Panc1 (cell line): ENCODE measurements around the gene EDC3. TPM values are rescaled to one million over a fixed set of nuclear protein-coding genes. Genes with fewer than 3 reads are reported as not detected.
A peak's percentile ranks its signal among the peaks of the same experiment; 100 is the strongest.

Experiments used
- ATAC-seq: fragments of 200-7000 bp; cut with Tn5 transposase; 2 replicates; pipeline ENCODE4 v1.9.1; 2020; ENCODE audit warnings: mild to moderate bottlenecking, moderate library complexity
- BruUV-seq: library from RNA; stranded (reverse); fragments of 400-500 nt; replicated peaks from 2 replicates; lab custom pipeline; 2021; lab: Mats Ljungman, UMichigan
- CTCF ChIA-PET: fragments of 300-600 bp; sonication (Branson Sonifier 250); formaldehyde crosslinking; loops from one replicate; lab custom pipeline; 2022; ENCODE audit warnings: antibody characterized with exemption; lab: Charles Lee
- POLR2A ChIA-PET: fragments of 300-600 bp; sonication (Branson Sonifier 250); formaldehyde crosslinking; loops from one replicate; lab custom pipeline; 2022; ENCODE audit warnings: antibody characterized with exemption; lab: Charles Lee
- DNase-seq: peaks from one replicate; pipeline ENCODE4 v3.0.0-alpha.2; 2010; ENCODE audit warnings: low read depth, low spot score
- H3K27ac ChIP-seq: 2 replicates; pipeline ENCODE4 v1.5.1; 2011; ENCODE audit warnings: mild to moderate bottlenecking, low read length, inconsistent platforms
- H3K27me3 ChIP-seq: fragments of 200-500 bp; sonication (Bioruptor generic); 2 replicates; pipeline ENCODE4 v1.6.0; 2014; ENCODE audit warnings: low read length, inconsistent platforms; ENCODE audit not compliant: control insufficient read depth, insufficient read depth
- H3K36me3 ChIP-seq: fragments of 200-500 bp; sonication (Bioruptor generic); 2 replicates; pipeline ENCODE4 v1.5.1; 2014; ENCODE audit warnings: inconsistent platforms, mild to moderate bottlenecking, low read length, moderate library complexity; ENCODE audit not compliant: control insufficient read depth, insufficient read depth
- H3K4me1 ChIP-seq: 2 replicates; pipeline ENCODE4 v1.5.1; 2011; ENCODE audit warnings: inconsistent platforms, mild to moderate bottlenecking, low read length, moderate library complexity; ENCODE audit not compliant: control insufficient read depth, insufficient read depth
- H3K4me3 ChIP-seq, 2 experiments: 2 replicates each; pipeline ENCODE4 v1.5.1; 2011 to 2012; ENCODE audit warnings: low read depth in 2 of 2, low read length in 2 of 2, mild to moderate bottlenecking in 2 of 2, inconsistent platforms in 1 of 2, moderate library complexity in 1 of 2
- H3K9me3 ChIP-seq: fragments of 200-500 bp; sonication (Bioruptor generic); 2 replicates; pipeline ENCODE4 v1.5.1; 2014; ENCODE audit warnings: low read depth, mild to moderate bottlenecking, inconsistent platforms, low read length, moderate library complexity; ENCODE audit not compliant: control insufficient read depth, insufficient read depth
- POLR2AphosphoS5 ChIP-seq: IDR thresholded peaks from 2 replicates; pipeline ENCODE4 v1.6.1; 2012; ENCODE audit warnings: mild to moderate bottlenecking, low read depth, low read length, moderate library complexity
- SIN3A ChIP-seq: IDR thresholded peaks from 2 replicates; pipeline ENCODE4 v1.6.1; 2012; ENCODE audit warnings: low read depth, mild to moderate bottlenecking, low read length, moderate library complexity, borderline replicate concordance; ENCODE audit not compliant: insufficient read depth
- in situ Hi-C: cut with HindIII; loops from 2 replicates; pipeline ENCODE4 v1.10.0; 2016; ENCODE audit warnings: low sequenced_read_pairs, low pct_unique_long_range_greater_than_20kb
- intact Hi-C: fragments of 100-400 bp; cut with micrococcal nuclease; formaldehyde crosslinking; loops from one replicate; pipeline ENCODE4 v1.10.0; 2022; ENCODE audit not compliant: unreplicated experiment
- total RNA-seq: library from RNA; stranded (reverse); gene quantifications from one replicate; pipeline ENCODE4 v1.2.1, GENCODE V29; 2021; ENCODE audit not compliant: unreplicated experiment
- TF ChIP-seq, protein P1 (sequence below): fragments of 450-650 bp; IDR thresholded peaks from 2 replicates; pipeline ENCODE4 v1.5.1; 2017; ENCODE audit warnings: mild to moderate bottlenecking

The EDC3 gene
- total RNA-seq, 1 experiment from 2014 or later: 45.5 TPM

DNA sequence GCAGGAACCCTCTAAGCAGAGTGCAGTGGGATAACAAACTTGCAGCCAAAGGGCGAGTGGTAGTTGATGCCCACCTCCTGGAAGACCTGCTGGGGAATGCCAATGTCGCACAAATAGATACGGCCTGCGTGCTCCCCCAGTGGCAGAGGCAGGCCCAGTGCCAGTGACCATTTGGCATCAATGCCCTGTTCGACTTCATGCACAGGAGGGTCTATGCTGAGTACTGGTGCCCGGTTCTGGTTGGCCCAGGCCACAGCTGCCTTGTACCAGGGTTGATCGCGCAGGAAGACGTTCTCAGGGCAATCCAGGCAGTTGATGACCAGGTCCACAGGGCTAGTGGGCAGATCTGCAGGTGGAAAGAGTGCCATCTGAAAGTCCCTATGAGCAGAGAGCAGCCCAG is 63.2 kb downstream of the EDC3 start:
- Histone ChIP-seq H3K27me3 (no peaks in the 10 kb centered on the region), H3K36me3 (peaks cover 14% of the 10 kb centered on the region), H3K9me3 (no peaks in the 10 kb centered on the region), H3K4me1 (no peaks in the 10 kb centered on the region), H3K4me3 (no peak overlapping the region), H3K27ac (no peak overlapping the region)
- intact Hi-C loops (loop anchor here (5.0 kb wide), 1 partner anchor 260 kb away; no protein-coding TSS in a partner anchor), in situ Hi-C loops (loop anchor here (25.0 kb wide), 1 partner anchor 130 kb away; no protein-coding TSS in a partner anchor)
- BruUV-seq: no TSS peak
- no peak for DNase-seq
- ChIA-PET POLR2A (no interaction called here), CTCF (interaction anchor here (0.5 to 8.4 kb wide), 7 partner anchors 11 to 146 kb away, joined by 3 to 106 read pairs (median 6); no protein-coding TSS in a partner anchor)
- ATAC-seq: no peak
- TF ChIP-seq POLR2AphosphoS5 (no peak), SIN3A (no peak)

DNA sequence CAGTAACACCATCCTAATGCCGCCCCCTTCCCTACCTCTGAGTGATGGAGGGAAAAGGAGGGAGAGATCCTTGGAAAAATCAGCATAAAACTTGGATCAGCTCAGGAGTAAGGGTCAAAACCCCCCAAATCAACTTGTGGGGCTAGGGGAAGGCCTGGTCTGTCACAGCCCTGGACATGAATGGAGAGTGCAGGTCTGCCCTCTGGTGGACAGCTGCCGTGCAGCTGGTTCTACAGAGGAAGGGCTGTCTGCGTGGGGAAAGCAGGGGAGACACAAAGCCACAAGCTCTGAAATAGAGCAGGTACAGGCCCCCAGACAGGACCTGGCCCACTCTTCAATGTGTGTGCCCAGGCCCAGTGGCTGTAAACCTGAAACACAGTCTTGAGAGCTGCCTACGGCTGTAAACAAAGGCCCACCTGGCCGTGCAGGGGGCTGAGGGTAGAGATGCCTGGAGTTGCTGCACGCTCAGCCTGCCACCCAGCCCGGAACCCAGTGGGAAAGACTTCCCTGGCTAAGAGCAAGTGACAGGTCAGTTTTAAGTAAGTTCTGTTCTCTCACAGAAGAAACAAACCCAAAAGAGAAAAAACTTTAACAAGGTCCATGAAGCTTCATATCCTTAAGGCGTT is 63.8 kb downstream of the EDC3 start:
- TF ChIP-seq, protein P1, sequence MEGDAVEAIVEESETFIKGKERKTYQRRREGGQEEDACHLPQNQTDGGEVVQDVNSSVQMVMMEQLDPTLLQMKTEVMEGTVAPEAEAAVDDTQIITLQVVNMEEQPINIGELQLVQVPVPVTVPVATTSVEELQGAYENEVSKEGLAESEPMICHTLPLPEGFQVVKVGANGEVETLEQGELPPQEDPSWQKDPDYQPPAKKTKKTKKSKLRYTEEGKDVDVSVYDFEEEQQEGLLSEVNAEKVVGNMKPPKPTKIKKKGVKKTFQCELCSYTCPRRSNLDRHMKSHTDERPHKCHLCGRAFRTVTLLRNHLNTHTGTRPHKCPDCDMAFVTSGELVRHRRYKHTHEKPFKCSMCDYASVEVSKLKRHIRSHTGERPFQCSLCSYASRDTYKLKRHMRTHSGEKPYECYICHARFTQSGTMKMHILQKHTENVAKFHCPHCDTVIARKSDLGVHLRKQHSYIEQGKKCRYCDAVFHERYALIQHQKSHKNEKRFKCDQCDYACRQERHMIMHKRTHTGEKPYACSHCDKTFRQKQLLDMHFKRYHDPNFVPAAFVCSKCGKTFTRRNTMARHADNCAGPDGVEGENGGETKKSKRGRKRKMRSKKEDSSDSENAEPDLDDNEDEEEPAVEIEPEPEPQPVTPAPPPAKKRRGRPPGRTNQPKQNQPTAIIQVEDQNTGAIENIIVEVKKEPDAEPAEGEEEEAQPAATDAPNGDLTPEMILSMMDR: peak; percentile 96
- no peak for TF ChIP-seq POLR2AphosphoS5
- Histone ChIP-seq H3K4me3 (no peak overlapping the region), H3K27me3 (no peaks in the 10 kb centered on the region), H3K27ac (no peak overlapping the region), H3K4me1 (no peaks in the 10 kb centered on the region), H3K36me3 (peaks cover 19% of the 10 kb centered on the region), H3K9me3 (no peaks in the 10 kb centered on the region)
- ATAC-seq (peak; percentile 79), DNase-seq (no peak)
- intact Hi-C loops: loop anchor here (5.0 kb wide), 1 partner anchor 260 kb away; no protein-coding TSS in a partner anchor
- no TSS peak for BruUV-seq
- ChIA-PET POLR2A (no interaction called here), CTCF (interaction anchor here (0.6 to 8.4 kb wide), 6 partner anchors 10 to 247 kb away, joined by 3 to 106 read pairs (median 6); no protein-coding TSS in a partner anchor)
- in situ Hi-C loops: loop anchor here (25.0 kb wide), 1 partner anchor 130 kb away; no protein-coding TSS in a partner anchor

DNA sequence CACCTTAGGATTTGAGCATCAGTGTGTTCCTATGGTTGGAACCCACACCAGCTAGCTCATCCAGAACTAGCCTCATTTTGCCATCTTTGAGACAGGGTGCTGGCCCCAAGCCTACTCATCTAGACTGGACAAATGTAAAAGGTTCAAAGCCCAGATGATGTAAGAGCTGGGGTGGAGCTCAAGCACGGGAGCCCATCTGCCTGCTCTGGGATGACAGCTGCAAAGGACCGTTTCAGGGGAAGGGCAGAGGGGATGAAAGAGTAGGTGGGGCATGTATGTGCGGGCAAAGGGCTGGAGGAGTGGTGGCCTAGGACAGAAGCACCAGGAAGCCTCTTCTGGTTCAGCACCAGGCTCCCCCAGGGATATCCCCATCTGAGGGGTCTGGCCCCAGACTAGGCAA is 64.4 kb downstream of the EDC3 start:
- CTCF ChIA-PET: interaction anchor here (0.6 to 8.4 kb wide), 5 partner anchors 9 to 246 kb away, joined by 3 to 106 read pairs (median 10); no protein-coding TSS in a partner anchor
- no peaks in the 10 kb centered on the region for H3K27me3 ChIP-seq
- H3K4me1 ChIP-seq: no peaks in the 10 kb centered on the region
- no TSS peak for BruUV-seq
- in situ Hi-C loops: loop anchor here (25.0 kb wide), 1 partner anchor 131 kb away; no protein-coding TSS in a partner anchor
- TF ChIP-seq, protein P1: no peak
- no peak for TF ChIP-seq SIN3A
- no peak for TF ChIP-seq POLR2AphosphoS5
- H3K4me3 ChIP-seq: no peak overlapping the region
- H3K9me3 ChIP-seq: no peaks in the 10 kb centered on the region
- H3K36me3 ChIP-seq: peaks cover 19% of the 10 kb centered on the region
- intact Hi-C loops: loop anchor here (5.0 kb wide), 1 partner anchor 259 kb away; no protein-coding TSS in a partner anchor
- POLR2A ChIA-PET: no interaction called here
- ATAC-seq (no peak; the same call in 1 of the 2 replicates), DNase-seq (no peak)
- H3K27ac ChIP-seq: no peak overlapping the region; the same call in 1 of the 2 replicates
